Measurements from ENCODE around the gene E2F4.

GRCh38 chr16:67166110-67166547 lies 25.8 kb upstream of the E2F4 start:
- TF ChIP-seq, protein P1, sequence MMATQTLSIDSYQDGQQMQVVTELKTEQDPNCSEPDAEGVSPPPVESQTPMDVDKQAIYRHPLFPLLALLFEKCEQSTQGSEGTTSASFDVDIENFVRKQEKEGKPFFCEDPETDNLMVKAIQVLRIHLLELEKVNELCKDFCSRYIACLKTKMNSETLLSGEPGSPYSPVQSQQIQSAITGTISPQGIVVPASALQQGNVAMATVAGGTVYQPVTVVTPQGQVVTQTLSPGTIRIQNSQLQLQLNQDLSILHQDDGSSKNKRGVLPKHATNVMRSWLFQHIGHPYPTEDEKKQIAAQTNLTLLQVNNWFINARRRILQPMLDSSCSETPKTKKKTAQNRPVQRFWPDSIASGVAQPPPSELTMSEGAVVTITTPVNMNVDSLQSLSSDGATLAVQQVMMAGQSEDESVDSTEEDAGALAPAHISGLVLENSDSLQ (IDR thresholded peaks at IDR 0.05) = no peak
- TF ChIP-seq ZNF384 (IDR thresholded peaks at IDR 0.05) = no peak
- no peak for TF ChIP-seq ELF4 (IDR thresholded peaks at IDR 0.05)
- TF ChIP-seq SP1 (IDR thresholded peaks at IDR 0.05) = no peak
- no peak for TF ChIP-seq HDGF (IDR thresholded peaks at IDR 0.05; ENCODE audit: borderline replicate concordance)
- TF ChIP-seq L3MBTL2 (conservative IDR thresholded peaks at IDR 0.05) = no peak
- TF ChIP-seq BHLHE40 (IDR thresholded peaks at IDR 0.05; ENCODE audit: borderline replicate concordance) = no peak
- no peak for TF ChIP-seq FOXA1 (IDR thresholded peaks at IDR 0.05)
- TF ChIP-seq SUZ12 (IDR thresholded peaks at IDR 0.05) = no peak

Data from HEK293T (cell line).